Measurements from ENCODE around the gene MAP4K3.

Gene MAP4K3

DNA sequence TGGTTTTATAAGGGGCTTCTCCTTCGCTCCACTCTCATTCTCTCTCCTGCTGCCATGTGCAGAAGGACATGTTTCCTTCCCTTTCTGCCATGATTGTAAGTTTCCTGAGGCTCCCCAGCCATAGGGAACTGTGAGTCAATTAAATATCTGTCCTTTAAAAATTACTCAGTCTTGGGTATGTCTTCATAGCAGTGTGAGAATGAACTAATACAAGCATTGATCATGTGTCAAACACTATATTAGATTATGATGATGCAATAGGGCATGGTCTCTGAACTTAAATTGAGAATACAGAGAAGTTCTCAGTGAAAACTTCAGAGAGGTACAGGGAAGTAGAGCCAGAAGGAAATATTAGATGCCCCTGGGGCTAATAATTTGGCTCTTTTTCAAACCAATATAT, 5.9 kb upstream of the MAP4K3 start:
- DNase-seq, result no peak

DNA sequence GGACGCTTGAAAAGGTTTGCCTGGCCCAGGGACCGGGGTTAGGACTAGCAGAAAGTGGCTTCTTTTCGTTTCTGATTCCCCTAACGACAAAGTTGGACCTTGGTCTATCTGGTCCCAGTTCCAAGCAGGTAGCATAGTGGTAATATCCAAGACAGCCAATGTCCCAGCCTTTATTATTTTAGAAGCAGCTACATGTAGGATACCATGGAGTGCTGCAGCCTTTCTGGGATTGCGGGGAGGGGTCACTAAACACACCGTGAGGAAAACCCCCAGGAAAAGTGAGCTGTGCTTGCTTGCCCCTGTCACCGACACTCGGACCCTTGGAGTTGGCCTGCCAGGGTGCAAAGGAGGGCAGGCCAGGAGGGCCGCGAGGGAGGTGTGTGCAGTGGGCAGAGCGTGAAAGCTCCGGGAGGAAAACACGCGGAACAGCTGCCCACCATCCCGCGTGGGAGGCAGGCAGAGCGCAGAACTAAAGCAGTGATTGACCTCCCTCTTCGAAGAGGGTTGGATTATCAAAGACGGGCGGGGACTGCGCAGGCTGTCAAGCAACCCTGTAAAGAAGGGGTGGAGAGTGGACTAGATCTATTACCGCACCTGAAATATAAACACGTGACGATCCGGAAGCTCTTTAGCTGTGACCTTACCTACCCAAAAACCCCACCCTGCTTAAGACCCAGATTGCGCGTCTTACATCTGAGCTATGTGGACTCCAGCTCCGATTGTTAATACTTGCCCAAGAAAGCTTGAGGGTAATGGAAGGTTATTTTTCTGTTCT, 624 bp upstream of the MAP4K3 start:
- peak; percentile 15 to 26 for DNase-seq

DNA sequence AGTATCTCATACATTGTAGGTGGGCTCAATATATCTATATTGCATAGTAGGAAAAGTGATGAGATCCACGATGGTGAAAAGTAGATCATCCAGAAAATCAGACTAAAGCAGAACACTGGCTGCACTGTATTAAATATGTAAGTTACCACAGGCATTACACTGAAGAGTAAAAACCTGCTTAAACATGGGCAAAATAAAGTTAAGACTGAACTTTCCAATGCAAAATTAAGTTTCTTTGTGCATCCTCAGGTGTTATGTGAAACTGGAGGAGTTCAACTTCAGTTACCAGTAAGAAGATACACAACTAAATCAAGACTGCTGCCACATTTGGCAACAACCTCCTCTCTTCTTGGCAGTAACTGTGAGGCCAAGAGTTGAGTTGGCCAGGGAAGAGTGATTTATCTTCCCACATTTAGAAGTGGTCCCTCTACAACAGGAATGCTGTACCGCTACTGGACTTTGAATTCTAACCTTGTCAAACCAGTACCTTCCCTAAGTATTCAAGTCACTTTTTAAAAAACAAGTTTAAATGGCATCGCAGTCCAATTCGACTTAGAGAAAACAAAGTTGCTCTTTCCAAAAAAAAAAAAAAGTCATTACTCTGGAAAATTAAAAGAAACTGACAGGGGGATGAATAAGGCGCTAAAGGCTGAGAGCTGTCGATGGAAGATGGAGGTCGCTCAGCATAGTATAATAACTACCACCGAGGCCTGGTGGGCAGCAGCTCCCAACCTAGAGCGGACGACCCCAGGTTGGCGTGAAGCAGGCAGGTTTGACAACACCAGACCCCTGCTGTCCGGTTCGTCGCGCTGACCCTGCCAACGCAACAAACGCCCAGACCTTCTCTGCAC, 1.1 kb downstream of the MAP4K3 start:
- DNase-seq, result peak in 1 of 2 donors; percentile 3

DNA sequence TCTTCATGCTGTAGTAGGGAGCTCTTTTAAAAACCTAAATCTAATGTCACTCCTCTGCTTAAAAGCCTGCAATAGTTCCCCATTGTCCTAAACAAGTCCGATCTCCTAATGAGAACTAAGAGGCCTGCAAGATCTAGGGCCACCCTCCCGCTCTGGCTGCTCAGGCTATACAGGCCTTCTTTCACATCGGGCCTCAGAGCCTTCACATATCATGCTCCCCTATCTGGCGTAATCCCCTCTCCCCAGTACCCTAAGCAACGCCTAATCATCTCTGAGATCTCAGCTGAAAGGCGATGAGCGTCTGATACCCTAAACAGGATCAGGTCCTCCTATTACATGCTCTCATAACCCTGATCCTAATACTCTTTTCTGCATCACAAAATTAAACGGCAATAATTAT, 1.9 kb downstream of the MAP4K3 start:
- DNase-seq, result no peak

DNA sequence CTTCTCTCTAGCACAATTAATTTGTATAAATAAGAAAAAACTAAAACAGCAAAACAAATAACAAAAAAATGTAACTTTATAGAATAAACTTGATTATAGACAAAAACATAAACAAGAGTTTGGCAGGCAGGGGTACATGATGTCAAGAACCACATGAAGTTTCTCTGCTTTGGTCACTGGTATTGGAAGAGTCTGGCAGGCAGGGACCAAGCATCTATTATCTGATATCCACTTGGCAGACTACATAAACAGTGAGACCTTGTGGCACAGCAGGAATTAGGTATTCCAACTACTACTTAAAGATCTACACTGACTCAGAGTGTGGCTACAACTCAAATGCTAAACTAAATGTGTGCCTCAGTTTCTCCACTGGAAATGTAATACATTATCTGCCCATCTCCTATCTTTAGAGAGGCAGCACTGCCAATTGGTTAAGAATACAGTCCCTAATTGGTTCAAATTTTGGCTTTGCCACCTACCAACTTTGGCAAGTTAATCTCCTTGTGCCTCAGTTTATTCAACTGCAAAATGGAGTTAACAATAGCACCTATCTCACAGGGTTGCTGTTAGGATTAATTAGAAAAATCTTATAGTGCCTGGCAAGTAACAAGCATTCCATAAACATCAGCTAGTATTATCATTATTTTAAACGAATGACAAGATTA, 2.7 kb downstream of the MAP4K3 start:
- DNase-seq, result no peak

DNA sequence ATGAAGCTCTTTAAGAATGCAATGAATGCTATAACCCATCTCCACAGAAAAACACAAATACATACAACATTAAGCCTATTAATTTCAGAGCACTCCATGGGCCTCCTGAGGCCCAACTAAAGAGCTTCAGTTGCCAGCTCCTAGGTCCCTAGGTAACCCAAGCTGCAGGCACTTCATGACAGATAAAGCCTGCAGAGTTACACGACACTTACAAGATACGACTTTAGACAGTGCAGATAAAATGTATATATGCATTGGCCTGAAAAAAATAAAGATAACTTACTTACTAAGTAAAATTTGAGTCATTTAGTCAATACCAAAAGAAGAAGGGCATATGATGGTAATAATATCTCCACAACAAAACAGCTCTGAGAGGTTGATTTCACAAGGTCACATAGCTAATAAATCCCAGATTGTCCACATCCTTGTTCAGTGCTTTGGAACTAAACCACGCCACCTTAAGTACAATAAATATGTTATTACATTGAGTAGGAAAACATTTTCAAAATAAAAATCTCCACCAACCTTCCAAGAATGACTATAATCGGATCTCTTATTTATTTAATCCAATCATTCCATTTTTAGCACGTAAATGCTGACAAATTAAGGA, 3.4 kb downstream of the MAP4K3 start:
- DNase-seq, result no peak

DNA sequence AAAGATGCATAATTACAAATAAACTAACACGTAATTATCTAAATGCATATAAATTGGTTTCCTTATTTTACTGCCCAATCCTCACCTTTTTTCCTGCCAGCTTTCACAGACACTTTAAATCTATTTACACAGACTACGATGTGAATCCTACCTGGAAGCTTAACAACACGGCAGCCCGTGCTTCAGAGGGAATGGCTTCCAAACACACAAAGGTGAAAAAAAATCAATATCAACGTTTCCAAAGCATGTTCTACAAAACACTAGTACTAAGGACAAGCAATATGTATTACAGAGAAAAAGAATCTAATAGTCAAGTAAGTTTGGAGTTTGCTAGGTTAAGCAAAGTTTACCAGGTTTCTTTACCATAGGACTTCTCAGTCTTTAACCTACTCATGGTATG, 4.4 kb downstream of the MAP4K3 start:
- DNase-seq, result no peak

DNA sequence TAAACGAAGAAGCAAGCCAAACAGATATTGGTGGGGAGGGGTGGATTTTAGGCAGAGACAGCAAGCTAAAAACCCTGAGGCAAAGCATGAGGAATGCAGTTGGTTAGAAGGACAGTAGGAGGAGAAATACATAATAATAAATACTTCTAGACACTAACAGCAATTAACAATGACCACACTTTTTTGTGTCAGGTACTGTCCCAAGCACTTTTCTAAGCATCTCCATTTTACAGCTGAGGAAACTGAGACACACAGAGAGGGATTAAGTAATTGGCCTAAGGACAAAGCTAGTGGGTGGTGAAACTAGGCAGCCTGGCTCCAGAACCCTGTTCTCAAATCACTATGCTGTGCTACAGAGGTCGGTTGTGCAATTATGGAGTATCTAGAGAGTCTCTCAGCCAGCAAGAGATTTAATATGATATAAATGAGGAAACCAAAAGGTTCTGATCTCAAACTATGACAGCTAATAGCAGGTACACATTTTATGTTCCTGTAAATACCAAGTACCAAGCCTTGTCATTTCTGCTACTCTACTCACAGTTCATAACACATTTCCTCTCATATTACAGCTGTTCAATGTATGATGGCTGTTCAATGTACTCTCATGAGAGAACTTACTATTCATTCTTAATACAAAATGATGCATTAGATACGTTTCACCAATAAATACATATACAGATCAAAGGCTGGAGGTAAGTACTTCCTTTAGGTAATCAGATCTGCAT, 5.3 kb downstream of the MAP4K3 start:
- DNase-seq, result no peak

DNA sequence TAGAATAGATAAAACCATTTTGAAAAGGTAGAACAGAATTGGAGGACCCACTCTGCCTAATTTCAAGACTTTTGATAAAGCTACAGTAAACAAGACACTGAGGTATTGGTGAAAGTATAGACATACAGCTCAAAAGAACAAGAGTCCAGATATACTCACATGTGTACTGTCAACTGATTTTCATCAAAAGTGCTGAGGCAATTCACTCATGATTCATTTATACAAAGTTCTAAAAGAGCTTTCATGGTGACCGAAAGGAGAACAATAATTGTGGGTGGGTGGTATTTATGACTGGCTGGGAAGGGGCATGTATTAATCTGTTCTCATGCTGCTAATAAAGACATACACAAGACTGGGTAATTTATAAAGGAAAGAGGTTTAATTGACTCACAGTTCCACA, 7.3 kb downstream of the MAP4K3 start:
- no peak for DNase-seq

DNA sequence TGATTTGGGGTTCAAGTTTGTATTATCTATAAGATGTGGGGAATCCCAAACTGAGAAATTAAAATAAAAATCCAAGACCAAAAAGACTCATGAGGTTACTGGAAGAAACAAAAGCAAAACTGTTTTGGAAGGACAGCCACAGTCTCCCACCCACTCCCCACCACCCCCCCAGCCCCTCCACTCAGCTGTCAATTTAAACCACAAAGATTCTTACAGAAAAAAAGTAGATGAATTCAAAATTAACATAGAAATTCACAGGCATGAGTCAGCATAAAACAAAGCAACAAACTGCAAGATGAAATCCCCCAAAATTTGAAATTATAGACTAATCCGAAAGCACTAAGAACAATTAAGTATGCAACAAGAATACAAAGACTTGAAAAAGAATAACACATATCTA, 12.1 kb downstream of the MAP4K3 start:
- DNase-seq, result no peak

DNA sequence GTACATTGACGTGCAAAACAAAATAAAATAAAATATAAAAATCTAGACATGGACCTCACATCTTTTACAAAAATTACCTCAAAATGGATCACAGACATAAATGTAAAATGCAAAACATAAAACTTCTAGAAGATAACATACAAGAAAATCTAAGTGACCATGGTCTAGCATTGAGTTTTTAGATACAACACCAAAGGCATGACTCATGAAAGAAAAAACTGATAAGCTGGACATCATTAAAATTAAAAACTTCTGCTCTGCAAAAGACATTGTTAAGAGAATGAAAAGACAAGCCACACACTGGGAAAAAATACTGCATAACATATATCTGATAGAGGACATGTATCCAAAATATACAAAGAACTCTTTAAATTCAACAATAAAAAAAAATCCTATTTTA, 14.4 kb downstream of the MAP4K3 start:
- DNase-seq, result no peak

DNA sequence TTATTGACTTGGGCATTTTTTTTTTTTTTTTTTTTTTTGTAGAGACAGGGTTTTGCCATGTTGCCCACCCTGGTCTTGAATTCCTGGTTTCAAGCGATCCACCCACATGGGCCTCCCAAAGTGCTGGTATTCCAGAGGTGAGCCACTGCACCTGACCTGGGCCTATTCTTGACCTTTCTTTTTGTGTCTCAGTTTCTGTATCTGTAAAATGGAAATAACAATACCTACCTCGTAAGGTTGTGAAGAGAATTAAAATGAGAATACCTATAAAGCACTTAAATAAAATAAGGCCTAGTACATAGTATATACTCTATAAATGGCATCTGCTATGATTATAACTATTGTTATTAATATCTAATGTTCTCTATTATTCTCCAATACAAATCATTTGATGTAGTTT, 15.7 kb downstream of the MAP4K3 start:
- DNase-seq, result no peak

DNA sequence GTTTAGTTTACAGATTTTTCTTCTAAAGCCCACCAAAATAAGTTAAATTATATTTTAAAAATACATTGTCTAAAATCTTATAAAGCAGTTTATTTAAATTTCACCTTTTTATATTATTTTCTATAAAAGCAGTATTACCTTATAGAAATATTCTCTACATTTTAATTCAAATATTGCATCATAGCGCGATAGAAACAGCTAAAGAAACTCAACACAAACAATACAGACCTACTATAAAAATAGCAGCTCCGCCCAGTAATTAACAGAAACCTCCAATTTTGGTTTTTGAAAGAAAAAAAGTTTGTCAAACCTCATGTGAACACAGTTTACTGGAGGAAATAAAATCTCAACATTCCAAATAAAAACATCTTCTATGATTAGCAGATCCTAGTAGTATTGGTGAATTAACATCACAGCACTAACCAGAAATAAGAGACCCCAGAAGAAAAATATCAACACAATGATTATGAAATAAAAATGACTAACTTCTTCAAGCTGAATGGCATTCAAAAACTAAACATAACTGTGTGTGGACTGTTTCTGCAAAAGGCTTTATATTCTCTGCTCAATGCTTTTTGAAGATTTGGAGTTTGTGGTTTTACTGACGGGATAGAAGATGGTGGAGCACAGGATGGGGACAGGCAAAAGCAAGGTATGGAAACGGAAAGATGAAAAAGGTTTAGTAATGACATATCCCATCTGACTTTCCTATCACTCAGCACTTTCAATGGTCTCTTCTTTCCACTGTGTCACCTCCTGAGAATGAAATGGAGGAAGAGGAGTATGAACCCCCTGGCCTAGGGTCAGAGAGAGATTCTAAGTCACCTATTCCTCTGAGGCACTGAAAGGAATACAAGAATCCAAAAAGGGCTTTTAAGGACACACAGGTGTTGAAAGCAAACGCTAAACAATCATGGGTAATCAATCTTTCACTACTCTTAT, 17.5 kb downstream of the MAP4K3 start:
- no peak for DNase-seq

DNA sequence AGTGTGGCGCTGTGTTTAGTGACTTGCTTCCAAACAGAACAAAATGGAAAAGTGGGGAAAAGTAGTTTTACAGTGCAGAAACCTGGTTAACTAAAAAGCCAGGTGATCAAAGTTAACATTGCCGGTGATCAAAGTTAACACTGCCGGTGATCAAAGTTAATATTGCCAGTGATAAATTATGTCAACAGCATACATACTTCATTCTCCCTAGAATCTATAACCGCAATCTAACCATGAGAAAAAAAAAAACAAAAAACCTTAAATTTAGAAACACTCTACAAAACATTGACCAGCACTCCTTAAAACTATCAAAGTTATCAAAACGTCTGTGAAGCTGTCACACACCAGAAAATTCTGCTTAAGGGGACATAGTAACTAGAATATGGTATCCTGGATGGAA, 18.6 kb downstream of the MAP4K3 start:
- no peak for DNase-seq

DNA sequence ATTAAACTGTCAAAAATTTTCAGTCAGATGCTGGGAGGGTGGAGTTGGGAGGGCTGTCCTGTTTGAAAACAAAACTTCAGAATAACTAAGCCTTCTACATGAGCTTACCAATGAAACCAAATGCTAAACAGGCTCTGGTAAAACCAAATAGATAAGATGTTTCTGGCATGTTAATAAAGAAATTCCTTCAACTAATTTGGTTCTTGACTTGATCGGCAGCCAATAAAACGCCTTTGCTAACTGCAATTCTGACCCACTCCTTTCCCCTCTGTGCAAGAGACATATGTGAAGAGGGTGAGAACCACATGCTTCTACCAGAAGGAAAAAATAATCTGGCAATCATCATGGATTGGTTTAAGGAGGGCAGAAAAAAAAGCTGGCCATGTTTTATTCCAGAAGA, 20.9 kb downstream of the MAP4K3 start:
- no peak for DNase-seq

DNA sequence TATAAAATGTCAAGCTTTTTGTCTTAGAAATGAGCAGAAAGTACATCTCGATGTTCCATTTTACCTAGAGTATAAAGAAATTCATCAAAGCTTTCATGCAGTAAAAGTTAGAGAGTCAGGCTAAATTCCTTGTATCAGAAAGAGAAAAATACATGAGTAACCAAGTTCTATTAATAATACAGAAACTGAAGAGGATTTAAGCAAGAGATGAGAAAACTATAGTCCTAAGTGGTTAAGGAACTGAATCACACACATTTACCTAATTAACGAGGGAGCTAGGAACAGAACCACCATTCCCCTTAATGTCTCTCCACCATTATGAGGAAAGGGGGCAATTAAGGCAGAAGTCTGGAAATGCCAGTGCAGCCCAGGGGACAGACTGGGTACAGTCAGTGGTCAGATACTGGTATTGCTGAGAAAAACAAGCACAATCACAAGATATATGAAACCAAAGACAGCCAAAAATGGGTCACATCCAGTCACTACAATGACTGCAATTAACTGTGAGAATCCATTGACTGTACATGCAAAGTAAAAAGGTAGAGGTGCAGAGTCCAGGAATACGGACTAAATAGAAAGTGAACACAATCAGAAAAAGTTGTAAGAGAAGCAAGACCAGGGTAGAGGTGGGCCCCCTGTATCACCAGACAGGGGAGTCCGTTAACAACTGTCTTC, 23.9 kb downstream of the MAP4K3 start:
- DNase-seq, result no peak

DNA sequence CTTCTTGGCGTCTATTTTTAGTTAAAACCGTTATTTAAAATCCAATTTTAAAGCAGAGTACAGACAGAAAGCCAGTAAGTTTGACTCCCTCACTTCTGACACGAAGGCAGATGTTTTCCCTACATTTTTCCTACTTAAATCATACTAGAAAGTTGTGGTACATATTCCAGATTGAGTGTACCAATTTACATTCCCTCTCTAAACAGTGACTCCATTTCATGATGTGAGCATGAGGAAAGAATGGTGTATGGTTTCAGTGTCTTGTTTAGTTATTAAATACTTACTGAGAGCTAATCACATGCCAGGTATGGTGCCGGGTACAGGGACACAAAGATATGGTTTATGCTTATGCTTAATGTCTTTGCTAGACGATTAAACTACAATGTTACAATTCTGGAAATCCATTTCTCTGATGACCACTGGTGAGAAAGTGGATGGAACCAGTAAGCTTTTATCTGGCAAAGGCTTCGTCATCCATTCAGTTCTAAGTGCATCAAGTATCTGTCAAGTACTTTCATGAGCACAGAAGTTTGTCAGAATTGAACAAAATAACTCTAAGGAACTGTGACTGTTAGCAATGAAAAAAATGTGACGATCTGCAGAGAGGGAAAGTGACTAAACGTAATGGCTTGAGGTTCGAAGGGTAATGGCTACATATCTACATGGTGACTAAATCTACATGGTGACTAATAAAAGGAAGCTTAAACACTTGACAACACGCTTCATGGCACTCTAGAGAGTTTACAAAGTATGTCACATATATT, 25.7 kb downstream of the MAP4K3 start:
- DNase-seq, result no peak

DNA sequence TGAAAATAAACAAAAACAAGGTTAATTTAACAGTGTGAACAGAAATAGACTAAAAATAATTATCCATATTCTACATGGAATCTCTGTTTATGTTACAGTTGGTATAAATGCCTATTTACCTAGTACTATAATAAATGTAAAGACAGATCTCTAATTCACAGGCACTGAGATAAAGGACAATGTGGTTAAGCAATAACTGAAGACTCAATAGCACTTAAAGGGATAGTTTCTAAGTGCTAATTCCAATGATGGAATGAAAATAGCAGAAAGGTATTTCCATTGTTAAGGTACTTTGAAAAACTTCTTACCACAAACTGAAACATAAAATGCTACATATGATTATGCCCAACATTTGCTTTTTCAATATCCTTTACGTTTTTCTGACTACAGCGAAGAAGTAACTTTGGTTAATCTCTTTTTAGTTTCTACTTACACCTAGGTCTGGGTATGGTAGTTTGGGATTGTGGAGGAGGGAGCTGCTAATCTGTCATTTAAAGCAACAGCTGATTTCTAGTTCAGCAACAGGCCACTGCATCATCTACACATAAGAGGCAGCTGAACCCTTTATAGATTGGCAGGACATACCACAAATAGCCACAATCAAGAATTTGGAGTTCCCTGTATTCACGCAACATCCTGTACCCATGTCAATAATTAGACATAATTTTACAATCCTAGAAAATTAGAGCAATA, 27.2 kb downstream of the MAP4K3 start:
- no peak for DNase-seq

DNA sequence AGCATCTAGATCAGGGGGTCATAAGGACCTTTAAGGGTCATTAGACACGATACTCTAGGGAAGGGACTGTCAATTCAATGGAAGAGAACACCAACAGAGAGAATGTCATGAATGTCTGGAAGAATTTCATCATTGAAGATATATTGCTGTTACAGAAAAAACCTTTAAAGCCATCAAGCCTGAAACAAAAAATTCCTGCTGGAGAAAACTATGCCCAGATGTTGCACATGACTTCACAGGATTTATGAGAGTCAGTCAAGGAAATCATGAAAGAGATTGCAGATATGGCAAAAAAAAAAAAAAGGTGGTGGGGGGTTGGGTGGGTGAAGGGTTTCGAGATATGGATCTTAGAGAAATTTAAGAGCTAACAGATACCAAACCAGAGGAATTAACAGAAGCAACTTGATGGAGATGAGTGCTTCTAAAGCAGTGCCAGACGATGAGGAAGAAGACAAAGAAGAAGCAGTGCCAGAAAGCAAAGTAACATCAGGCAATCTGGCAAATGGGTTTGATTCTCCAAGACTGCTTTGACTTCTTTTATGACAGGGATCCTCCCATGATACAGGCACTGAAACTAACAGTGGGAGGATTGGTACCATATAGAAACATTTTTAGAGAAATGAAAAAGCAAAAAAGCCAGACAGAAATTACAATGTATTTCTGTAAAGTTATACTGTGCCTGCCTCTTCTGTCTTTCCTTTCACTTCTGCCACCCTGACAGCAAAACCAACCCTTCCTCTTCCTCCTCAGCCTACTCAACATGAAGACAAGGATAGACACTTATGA, 28.5 kb downstream of the MAP4K3 start:
- no peak for DNase-seq
